Measurements from ENCODE around the gene TBX3.

TBX3 gene

GRCh38 chr12:114704096-114704495 is 20.1 kb upstream of the TBX3 start:
- Histone ChIP-seq H3K9ac (ENCODE audit: low read length) (no peak overlapping the region), H3K36me3 (ENCODE audit: control insufficient read depth, low read depth, low read length) (no peaks in the 10 kb centered on the region), H3K27me3 (ENCODE audit: control insufficient read depth, insufficient read depth, low read length) (peaks cover 72% of the 10 kb centered on the region), H3K9me3 (ENCODE audit: control insufficient read depth, low read depth, low read length) (no peaks in the 10 kb centered on the region), H3K27ac (ENCODE audit: low read length) (no peak overlapping the region), H3K4me1 (ENCODE audit: control insufficient read depth, low read depth, low read length) (peaks cover 16% of the 10 kb centered on the region), H3K4me3 (ENCODE audit: low read length) (no peak overlapping the region)

- no peak overlapping the region for H3K9ac ChIP-seq (ENCODE audit: low read length)
- no peaks in the 10 kb centered on the region for H3K9me3 ChIP-seq (ENCODE audit: control insufficient read depth, low read depth, low read length)
- peak overlapping the region; percentile 24 for H3K4me3 ChIP-seq (ENCODE audit: low read length)
- H3K4me1 ChIP-seq (ENCODE audit: control insufficient read depth, low read depth, low read length): peaks cover 16% of the 10 kb centered on the region
- H3K36me3 ChIP-seq (ENCODE audit: control insufficient read depth, low read depth, low read length): no peaks in the 10 kb centered on the region
- H3K27me3 ChIP-seq (ENCODE audit: control insufficient read depth, insufficient read depth, low read length): peaks cover 81% of the 10 kb centered on the region
- H3K27ac ChIP-seq (ENCODE audit: low read length): no peak overlapping the region
Observed at GRCh38 chr12:114703060-114703493, 19.1 kb upstream of the TBX3 start.

- H3K27me3 ChIP-seq (ENCODE audit: control insufficient read depth, insufficient read depth, low read length): peaks cover 87% of the 10 kb centered on the region
- no peak overlapping the region for H3K9ac ChIP-seq (ENCODE audit: low read length)
- H3K9me3 ChIP-seq (ENCODE audit: control insufficient read depth, low read depth, low read length): no peaks in the 10 kb centered on the region
- H3K36me3 ChIP-seq (ENCODE audit: control insufficient read depth, low read depth, low read length): no peaks in the 10 kb centered on the region
- no peak overlapping the region for H3K4me3 ChIP-seq (ENCODE audit: low read length)
- peaks cover 16% of the 10 kb centered on the region for H3K4me1 ChIP-seq (ENCODE audit: control insufficient read depth, low read depth, low read length)
- no peak overlapping the region for H3K27ac ChIP-seq (ENCODE audit: low read length)
Observed at GRCh38 chr12:114702462-114702861, 18.5 kb upstream of the TBX3 start.

GRCh38 chr12:114701553-114701952 is 17.6 kb upstream of the TBX3 start:
- Histone ChIP-seq H3K27me3 (ENCODE audit: control insufficient read depth, insufficient read depth, low read length) (peaks cover 94% of the 10 kb centered on the region), H3K9ac (ENCODE audit: low read length) (no peak overlapping the region), H3K27ac (ENCODE audit: low read length) (no peak overlapping the region), H3K4me1 (ENCODE audit: control insufficient read depth, low read depth, low read length) (peaks cover 16% of the 10 kb centered on the region), H3K4me3 (ENCODE audit: low read length) (no peak overlapping the region), H3K36me3 (ENCODE audit: control insufficient read depth, low read depth, low read length) (no peaks in the 10 kb centered on the region), H3K9me3 (ENCODE audit: control insufficient read depth, low read depth, low read length) (no peaks in the 10 kb centered on the region)

- Histone ChIP-seq H3K4me3 (ENCODE audit: low read length) (no peak overlapping the region), H3K27ac (ENCODE audit: low read length) (no peak overlapping the region), H3K9ac (ENCODE audit: low read length) (no peak overlapping the region), H3K27me3 (ENCODE audit: control insufficient read depth, insufficient read depth, low read length) (peaks cover 94% of the 10 kb centered on the region), H3K4me1 (ENCODE audit: control insufficient read depth, low read depth, low read length) (peaks cover 16% of the 10 kb centered on the region), H3K36me3 (ENCODE audit: control insufficient read depth, low read depth, low read length) (no peaks in the 10 kb centered on the region), H3K9me3 (ENCODE audit: control insufficient read depth, low read depth, low read length) (no peaks in the 10 kb centered on the region)
Observed at GRCh38 chr12:114701104-114701414, 17.1 kb upstream of the TBX3 start.

GRCh38 chr12:114700392-114701103 is 16.6 kb upstream of the TBX3 start:
- Histone ChIP-seq H3K27ac (ENCODE audit: low read length) (no peak overlapping the region), H3K9me3 (ENCODE audit: control insufficient read depth, low read depth, low read length) (no peaks in the 10 kb centered on the region), H3K4me3 (ENCODE audit: low read length) (peak overlapping the region; percentile 25), H3K9ac (ENCODE audit: low read length) (no peak overlapping the region), H3K27me3 (ENCODE audit: control insufficient read depth, insufficient read depth, low read length) (peaks cover 95% of the 10 kb centered on the region), H3K36me3 (ENCODE audit: control insufficient read depth, low read depth, low read length) (no peaks in the 10 kb centered on the region), H3K4me1 (ENCODE audit: control insufficient read depth, low read depth, low read length) (peaks cover 16% of the 10 kb centered on the region)

- peaks cover 16% of the 10 kb centered on the region for H3K4me1 ChIP-seq (ENCODE audit: control insufficient read depth, low read depth, low read length)
- no peaks in the 10 kb centered on the region for H3K36me3 ChIP-seq (ENCODE audit: control insufficient read depth, low read depth, low read length)
- H3K27ac ChIP-seq (ENCODE audit: low read length): no peak overlapping the region
- H3K9me3 ChIP-seq (ENCODE audit: control insufficient read depth, low read depth, low read length): no peaks in the 10 kb centered on the region
- peaks cover 100% of the 10 kb centered on the region for H3K27me3 ChIP-seq (ENCODE audit: control insufficient read depth, insufficient read depth, low read length)
- H3K9ac ChIP-seq (ENCODE audit: low read length): no peak overlapping the region
- peak overlapping the region; percentile 37 for H3K4me3 ChIP-seq (ENCODE audit: low read length)
Observed at GRCh38 chr12:114698566-114699163, 14.7 kb upstream of the TBX3 start.

GRCh38 chr12:114697741-114698565 is 14.0 kb upstream of the TBX3 start:
- Histone ChIP-seq H3K4me3 (ENCODE audit: low read length) (peak overlapping the region; percentile 37), H3K9ac (ENCODE audit: low read length) (no peak overlapping the region), H3K36me3 (ENCODE audit: control insufficient read depth, low read depth, low read length) (no peaks in the 10 kb centered on the region), H3K4me1 (ENCODE audit: control insufficient read depth, low read depth, low read length) (peaks cover 17% of the 10 kb centered on the region), H3K9me3 (ENCODE audit: control insufficient read depth, low read depth, low read length) (no peaks in the 10 kb centered on the region), H3K27ac (ENCODE audit: low read length) (no peak overlapping the region), H3K27me3 (ENCODE audit: control insufficient read depth, insufficient read depth, low read length) (peaks cover 100% of the 10 kb centered on the region)

GRCh38 chr12:114697243-114697716 is 13.3 kb upstream of the TBX3 start:
- Histone ChIP-seq H3K9me3 (ENCODE audit: control insufficient read depth, low read depth, low read length) (no peaks in the 10 kb centered on the region), H3K4me1 (ENCODE audit: control insufficient read depth, low read depth, low read length) (peaks cover 19% of the 10 kb centered on the region), H3K27me3 (ENCODE audit: control insufficient read depth, insufficient read depth, low read length) (peaks cover 100% of the 10 kb centered on the region), H3K4me3 (ENCODE audit: low read length) (no peak overlapping the region), H3K9ac (ENCODE audit: low read length) (no peak overlapping the region), H3K36me3 (ENCODE audit: control insufficient read depth, low read depth, low read length) (no peaks in the 10 kb centered on the region), H3K27ac (ENCODE audit: low read length) (no peak overlapping the region)

- Histone ChIP-seq H3K9ac (ENCODE audit: low read length) (no peak overlapping the region), H3K27me3 (ENCODE audit: control insufficient read depth, insufficient read depth, low read length) (peaks cover 100% of the 10 kb centered on the region), H3K36me3 (ENCODE audit: control insufficient read depth, low read depth, low read length) (no peaks in the 10 kb centered on the region), H3K4me1 (ENCODE audit: control insufficient read depth, low read depth, low read length) (peaks cover 19% of the 10 kb centered on the region), H3K4me3 (ENCODE audit: low read length) (no peak overlapping the region), H3K27ac (ENCODE audit: low read length) (no peak overlapping the region), H3K9me3 (ENCODE audit: control insufficient read depth, low read depth, low read length) (no peaks in the 10 kb centered on the region)
Observed at GRCh38 chr12:114696443-114697242, 12.7 kb upstream of the TBX3 start.

GRCh38 chr12:114695305-114695592 is 11.3 kb upstream of the TBX3 start:
- no peak overlapping the region for H3K27ac ChIP-seq (ENCODE audit: low read length)
- H3K27me3 ChIP-seq (ENCODE audit: control insufficient read depth, insufficient read depth, low read length): peaks cover 100% of the 10 kb centered on the region
- no peaks in the 10 kb centered on the region for H3K9me3 ChIP-seq (ENCODE audit: control insufficient read depth, low read depth, low read length)
- no peak overlapping the region for H3K4me3 ChIP-seq (ENCODE audit: low read length)
- no peaks in the 10 kb centered on the region for H3K36me3 ChIP-seq (ENCODE audit: control insufficient read depth, low read depth, low read length)
- H3K4me1 ChIP-seq (ENCODE audit: control insufficient read depth, low read depth, low read length): peaks cover 15% of the 10 kb centered on the region
- no peak overlapping the region for H3K9ac ChIP-seq (ENCODE audit: low read length)

Measured in iPS-18a (cell line).